ENCODE measurements around the gene SENP5. TPM values are rescaled to one million over a fixed set of nuclear protein-coding genes. Genes with fewer than 3 reads are reported as not detected.

SENP5 gene
- total and polyA plus RNA-seq, 7 donors: 4.2 to 54.6 (median 41.5) TPM

- no peak for TF ChIP-seq EP300 (IDR thresholded peaks at IDR 0.05)
- TF ChIP-seq CTCF (IDR thresholded peaks at IDR 0.05): no peak
- TF ChIP-seq POLR2AphosphoS5 (IDR thresholded peaks at IDR 0.05): no peak
- no peak for TF ChIP-seq POLR2A (IDR thresholded peaks at IDR 0.05)
- intact Hi-C loops (cut with DNase I): no loop called here
- H3K4me3 ChIP-seq: no peak overlapping the region
- H3K27me3 ChIP-seq: no peaks in the 10 kb centered on the region
- no peaks in the 10 kb centered on the region for H3K4me1 ChIP-seq
- DNase-seq: no peak
- no peaks in the 10 kb centered on the region for H3K9me3 ChIP-seq
- H3K36me3 ChIP-seq: peaks cover 0 to 10% (median 0%) of the 10 kb centered on the region in 4 donors
- H3K27ac ChIP-seq: no peak overlapping the region
- WGBS, 2 donors: 96 to 97% methylated on average over 13 of the region's 13 CpGs
Measured at GRCh38 chr3:196894557-196895295, 27.0 kb downstream of the SENP5 start.

GRCh38 chr3:196896229-196896628, 28.5 kb downstream of the SENP5 start:
- intact Hi-C loops (cut with DNase I): no loop called here
- no peaks in the 10 kb centered on the region for H3K27me3 ChIP-seq
- DNase-seq: no peak
- no peak for TF ChIP-seq POLR2AphosphoS5 (IDR thresholded peaks at IDR 0.05)
- no peak for TF ChIP-seq POLR2A (IDR thresholded peaks at IDR 0.05)
- TF ChIP-seq EP300 (IDR thresholded peaks at IDR 0.05): no peak
- no peak for TF ChIP-seq CTCF (IDR thresholded peaks at IDR 0.05)
- no peaks in the 10 kb centered on the region for H3K9me3 ChIP-seq
- 98% methylated on average over 6 of the region's 6 CpGs for WGBS, 2 donors
- H3K27ac ChIP-seq: no peak overlapping the region
- H3K4me3 ChIP-seq: no peak overlapping the region
- no peaks in the 10 kb centered on the region for H3K4me1 ChIP-seq
- H3K36me3 ChIP-seq: peaks cover 0 to 14% (median 0%) of the 10 kb centered on the region in 4 donors

GRCh38 chr3:196901768-196902167, 34.0 kb downstream of the SENP5 start:
- Histone ChIP-seq H3K4me1 (no peaks in the 10 kb centered on the region), H3K9me3 (no peaks in the 10 kb centered on the region), H3K4me3 (no peak overlapping the region), H3K36me3 (peaks cover 10 to 70% (median 21%) of the 10 kb centered on the region in 4 donors), H3K27ac (no peak overlapping the region), H3K27me3 (no peaks in the 10 kb centered on the region)
- intact Hi-C loops (cut with DNase I): no loop called here
- 82 to 92% methylated on average over 1 of the region's 1 CpG for WGBS, 2 donors
- no peak for TF ChIP-seq EP300 (IDR thresholded peaks at IDR 0.05)
- no peak for TF ChIP-seq POLR2A (IDR thresholded peaks at IDR 0.05)
- TF ChIP-seq POLR2AphosphoS5 (IDR thresholded peaks at IDR 0.05): no peak
- no peak for TF ChIP-seq CTCF (IDR thresholded peaks at IDR 0.05)
- no peak for DNase-seq

GRCh38 chr3:196902296-196902695, 34.6 kb downstream of the SENP5 start:
- Histone ChIP-seq H3K4me1 (no peaks in the 10 kb centered on the region), H3K9me3 (no peaks in the 10 kb centered on the region), H3K27me3 (no peaks in the 10 kb centered on the region), H3K36me3 (peaks cover 10 to 73% (median 21%) of the 10 kb centered on the region in 4 donors), H3K27ac (no peak overlapping the region), H3K4me3 (no peak overlapping the region)
- intact Hi-C loops (cut with DNase I): no loop called here
- no peak for DNase-seq
- WGBS, 2 donors: 78 to 96% methylated on average over 1 of the region's 1 CpG
- no peak for TF ChIP-seq EP300 (IDR thresholded peaks at IDR 0.05)
- no peak for TF ChIP-seq POLR2A (IDR thresholded peaks at IDR 0.05)
- TF ChIP-seq POLR2AphosphoS5 (IDR thresholded peaks at IDR 0.05): no peak
- no peak for TF ChIP-seq CTCF (IDR thresholded peaks at IDR 0.05)
